ENCODE results near the gene PSMC3IP.
"Not testable (repeated sequence)": the region's sequence is repeated elsewhere in the genome, so short reads cannot be mapped to it uniquely, and the experiment has no call there.

Gene PSMC3IP

DNA sequence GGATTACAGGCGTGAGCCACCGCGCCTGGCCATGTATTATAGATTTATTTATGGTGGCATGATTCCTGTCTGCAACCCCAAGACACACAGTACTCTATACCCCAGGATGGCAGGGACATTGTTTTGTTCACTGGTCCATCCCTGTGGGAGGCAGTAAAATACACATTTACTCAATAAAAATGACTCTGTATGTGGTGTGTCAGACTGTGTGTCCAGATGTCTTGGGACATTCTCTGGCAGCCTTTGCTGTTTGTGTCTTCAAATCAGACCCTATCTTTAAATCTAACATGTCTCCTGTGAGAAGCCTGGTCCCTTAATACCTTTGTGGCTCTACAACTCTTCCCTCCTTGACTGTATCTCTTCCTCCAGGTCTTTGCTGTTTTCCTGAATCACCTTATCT, 17.3 kb downstream of the PSMC3IP start:
- DNase-seq = no peak

DNA sequence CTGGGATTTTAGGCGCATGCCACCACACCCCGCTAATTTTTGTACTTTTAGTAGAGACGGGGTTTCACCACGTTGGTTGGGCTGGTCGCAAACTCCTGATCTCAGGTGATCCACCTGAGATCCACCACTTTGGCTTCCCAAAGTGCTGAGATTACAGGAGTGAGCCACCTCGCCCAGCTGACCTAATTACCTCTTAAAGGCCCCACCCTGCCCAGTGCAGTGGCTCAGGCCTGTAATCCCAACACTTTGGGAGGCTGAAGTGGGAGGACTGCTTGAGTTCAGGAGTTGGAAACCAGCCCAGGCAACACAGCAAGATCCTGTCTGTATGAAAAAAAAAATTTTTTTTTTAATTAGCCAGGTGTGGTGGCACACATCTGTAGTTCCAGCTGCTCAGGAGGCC, 18.5 kb downstream of the PSMC3IP start:
- no peak for DNase-seq

DNA sequence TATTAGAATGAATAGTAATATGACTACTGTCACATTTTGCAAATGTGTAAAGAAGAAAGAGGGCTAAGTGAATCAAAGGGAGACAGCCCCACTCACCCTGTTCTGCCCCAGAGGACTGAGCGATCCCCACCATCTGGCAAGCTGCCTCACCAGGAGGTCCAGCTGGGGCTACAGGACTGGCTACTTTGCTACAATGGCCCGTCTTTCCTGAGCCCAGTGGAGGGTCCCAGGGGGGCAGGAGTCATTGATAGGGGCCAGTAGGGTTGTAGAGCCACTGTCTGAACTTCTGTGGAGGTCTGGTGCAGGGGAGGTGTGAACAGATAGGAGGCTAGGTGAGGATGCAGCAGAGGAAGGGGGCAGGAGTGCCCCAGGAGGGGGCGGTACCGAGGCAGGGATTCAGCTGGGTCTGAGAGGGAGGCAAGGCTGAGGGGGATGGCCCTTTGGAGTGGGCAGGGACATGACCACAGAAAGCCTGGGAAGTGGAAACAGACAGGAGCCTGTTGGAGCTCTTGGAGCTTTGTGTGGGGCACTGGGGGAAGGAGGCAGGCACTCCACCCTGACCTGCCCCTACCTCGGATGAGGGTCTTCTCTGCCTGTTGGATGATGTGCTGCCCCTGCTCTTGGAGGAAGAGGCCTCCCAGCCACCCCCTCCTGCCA, 21.4 kb downstream of the PSMC3IP start:
- DNase-seq = not testable (repeated sequence)

DNA sequence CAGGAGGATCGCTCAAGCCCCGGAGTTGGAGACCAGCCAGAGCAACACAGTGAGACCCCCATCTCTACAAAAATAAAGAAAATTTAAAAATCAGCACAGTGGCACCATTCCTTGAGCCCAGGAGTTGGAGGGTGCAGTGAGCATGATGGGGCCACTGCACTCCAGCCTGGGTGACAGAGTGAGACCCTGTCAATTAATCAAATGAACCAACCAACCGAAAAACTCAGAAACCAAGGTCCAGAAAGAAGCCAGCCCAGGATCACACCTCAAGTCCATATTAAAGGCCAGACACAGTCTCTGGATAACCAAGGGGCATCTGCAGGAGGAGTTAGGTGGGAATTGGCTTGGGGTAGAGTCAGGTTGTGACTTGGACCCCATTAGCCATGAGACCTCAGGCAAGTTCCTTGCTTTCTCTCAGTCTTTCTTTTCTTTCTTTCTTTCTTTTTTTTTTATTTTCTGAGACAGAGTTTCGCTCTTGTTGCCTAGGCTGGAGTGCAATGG, 22.4 kb downstream of the PSMC3IP start:
- DNase-seq = no peak

DNA sequence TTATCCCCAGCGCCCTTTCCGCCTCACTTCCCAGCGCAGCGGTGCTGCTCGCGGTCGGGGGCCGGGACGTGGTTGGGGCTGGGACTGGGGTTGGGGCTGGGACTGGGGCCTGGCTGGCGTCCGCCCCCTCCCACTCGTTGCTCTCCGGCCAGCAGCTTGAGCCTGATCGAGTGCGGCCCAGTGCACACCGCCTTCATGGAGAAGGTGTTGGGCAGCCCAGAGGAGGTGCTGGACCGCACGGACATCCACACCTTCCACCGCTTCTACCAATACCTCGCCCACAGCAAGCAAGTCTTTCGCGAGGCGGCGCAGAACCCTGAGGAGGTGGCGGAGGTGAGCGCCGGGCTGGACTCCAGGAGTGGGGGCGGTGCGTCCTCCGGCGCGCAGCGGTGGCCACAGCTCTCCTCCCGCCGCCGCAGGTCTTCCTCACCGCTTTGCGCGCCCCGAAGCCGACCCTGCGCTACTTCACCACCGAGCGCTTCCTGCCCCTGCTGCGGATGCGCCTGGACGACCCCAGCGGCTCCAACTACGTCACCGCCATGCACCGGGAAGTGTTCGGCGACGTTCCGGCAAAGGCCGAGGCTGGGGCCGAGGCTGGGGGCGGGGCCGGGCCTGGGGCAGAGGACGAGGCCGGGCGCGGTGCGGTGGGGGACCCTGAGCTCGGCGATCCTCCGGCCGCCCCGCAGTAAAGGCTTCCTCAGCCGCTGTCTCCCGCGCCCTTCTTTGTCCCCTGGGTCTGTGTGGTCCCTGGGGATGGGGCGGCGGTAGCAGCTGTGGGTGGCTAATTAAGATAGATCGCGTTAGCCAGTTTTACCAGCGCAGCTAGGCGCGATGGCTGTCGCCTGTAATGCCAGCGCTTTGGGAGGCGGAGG, 23.0 kb downstream of the PSMC3IP start:
- DNase-seq = peak in 3 of 4 experiments; percentile 21 to 58 (median 42)

DNA sequence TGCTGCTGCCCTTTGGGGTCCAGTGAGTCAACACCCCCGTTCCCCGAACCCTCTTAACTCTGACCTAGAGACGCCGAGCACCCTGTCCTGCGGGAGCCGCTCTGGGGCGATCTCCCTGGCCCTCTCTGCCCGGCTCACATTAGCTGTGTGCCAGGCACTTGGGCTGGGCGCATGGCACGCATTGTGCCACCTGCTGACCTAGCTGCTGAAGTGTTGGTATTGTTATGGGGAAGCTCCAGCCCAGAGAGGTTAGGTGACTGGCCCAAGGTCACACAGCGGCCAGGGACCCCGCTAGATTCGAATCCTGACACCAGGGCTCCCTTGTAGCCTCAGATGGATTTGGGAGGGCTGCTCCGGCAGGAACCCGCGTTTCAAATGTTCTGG, 23.7 kb downstream of the PSMC3IP start:
- DNase-seq = no peak

DNA sequence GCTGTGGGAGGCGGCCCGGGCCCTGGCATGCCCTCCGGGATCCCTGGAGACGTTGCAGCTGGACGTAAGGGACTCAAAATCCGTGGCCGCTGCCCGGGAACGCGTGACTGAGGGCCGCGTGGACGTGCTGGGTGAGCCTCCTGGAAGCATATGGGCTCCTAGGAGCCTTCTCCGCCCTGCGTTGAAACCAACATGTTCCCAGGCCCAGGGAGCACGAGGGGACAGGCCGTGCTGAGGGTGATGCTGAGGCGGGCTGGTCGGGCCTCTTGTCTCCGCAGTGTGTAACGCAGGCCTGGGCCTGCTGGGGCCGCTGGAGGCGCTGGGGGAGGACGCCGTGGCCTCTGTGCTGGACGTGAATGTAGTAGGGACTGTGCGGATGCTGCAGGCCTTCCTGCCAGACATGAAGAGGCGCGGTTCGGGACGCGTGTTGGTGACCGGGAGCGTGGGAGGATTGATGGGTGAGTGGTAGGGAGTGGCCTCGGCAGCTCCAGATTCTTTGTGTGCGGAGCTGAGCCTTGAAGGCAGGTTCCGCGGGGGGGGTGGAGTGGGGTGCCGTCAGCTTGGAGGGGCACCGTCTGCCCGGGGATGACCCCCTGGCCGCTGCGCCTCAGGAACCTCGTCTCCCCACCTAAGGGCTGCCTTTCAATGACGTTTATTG, 24.2 kb downstream of the PSMC3IP start:
- DNase-seq = no peak

DNA sequence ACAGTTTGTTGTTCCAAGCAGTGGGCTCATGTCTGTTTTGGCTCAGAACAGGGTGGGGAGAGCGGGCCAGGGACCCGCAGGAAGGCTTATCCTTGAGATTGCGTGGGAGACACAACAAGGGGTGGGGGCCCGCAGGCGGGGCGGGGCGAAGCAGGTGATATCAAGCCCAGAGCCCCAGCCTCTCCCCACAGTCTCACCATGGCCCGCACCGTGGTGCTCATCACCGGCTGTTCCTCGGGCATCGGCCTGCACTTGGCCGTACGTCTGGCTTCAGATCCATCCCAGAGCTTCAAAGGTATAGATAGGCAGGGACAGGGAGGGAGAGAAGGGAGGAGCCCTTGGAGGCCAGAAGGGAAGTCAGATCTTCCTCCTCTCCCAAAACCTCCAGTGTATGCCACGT, 24.8 kb downstream of the PSMC3IP start, which contains the start of gene HSD17B1:
Gene HSD17B1, plus strand, starts transcription at position 188 of the 400 bp plus-strand sequence. Its CDS starts 11 bp downstream, at position 199.
- DNase-seq = not testable (repeated sequence)

DNA sequence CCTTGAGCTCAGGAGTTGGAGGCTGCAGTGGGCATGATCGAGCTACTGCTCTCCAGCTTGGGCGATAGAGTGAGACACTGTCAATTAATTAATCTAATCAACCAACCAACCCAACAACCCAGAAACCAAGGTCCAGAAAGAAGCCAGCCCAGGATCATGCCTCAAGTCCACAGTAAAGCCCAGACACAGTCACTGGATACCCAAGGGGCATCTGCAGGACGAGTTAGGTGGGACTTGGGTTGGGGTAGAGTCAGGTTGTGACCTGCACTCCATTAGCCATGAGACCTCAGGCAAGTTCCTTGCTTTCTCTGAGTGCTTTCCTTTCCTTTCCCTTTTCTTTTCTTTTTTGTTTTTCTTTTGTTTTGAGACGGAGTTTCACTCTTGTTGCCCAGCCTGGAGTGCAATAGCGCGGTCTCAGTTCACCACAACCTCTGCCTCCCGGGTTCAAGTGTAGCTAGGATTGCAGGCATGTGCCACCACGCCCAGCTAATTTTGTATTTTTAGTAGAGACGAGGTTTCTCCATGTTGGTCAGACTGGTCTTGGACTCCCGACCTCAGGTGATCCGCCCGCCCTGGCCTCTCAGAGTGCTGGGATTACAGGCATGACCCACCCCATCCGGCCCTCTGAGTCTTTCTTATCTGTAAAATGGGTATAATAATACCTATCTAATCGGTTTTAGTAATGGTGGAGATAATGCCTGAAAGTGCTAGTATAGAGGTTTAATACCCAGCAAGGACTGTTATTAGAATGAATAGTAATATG, 28.4 kb downstream of the PSMC3IP start:
- no peak for DNase-seq

DNA sequence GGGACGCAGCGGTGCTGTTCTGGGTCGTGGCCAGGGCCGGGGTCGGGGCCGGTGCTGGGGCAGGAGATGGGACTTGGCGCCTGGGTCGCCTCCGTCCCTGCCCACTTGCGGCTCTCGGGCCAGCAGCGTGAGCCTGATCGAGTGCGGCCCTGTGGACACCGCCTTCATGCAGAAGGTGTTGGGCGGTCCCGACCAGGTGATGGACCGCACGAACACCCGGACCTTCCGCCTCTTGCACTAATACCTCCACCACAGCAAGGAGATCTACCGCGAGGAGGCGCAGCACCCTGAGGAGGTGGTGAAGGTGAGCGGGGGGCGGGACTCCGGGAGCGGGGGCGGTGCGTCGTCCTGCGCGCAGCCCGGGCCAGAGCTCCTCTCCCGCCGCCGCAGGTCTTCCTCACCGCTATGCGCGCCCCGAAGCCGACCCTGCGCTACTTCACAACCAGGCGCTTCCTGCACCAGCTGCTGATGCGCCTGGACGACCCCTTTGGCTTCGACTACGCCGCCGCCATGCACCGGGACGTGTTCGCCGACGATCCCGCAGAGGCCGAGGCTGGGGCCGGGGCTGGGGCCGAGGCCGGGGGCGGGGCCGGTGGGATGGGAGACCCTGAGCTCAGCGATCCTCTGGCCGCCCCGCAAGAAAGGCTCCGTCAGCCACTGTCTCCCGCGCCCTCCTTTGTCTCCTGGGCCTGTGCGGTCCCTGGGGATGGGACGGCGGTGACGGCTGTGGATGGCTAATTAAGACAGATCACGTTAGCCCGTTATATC, 29.3 kb downstream of the PSMC3IP start:
- peak; percentile 29 to 77 (median 54) for DNase-seq

DNA sequence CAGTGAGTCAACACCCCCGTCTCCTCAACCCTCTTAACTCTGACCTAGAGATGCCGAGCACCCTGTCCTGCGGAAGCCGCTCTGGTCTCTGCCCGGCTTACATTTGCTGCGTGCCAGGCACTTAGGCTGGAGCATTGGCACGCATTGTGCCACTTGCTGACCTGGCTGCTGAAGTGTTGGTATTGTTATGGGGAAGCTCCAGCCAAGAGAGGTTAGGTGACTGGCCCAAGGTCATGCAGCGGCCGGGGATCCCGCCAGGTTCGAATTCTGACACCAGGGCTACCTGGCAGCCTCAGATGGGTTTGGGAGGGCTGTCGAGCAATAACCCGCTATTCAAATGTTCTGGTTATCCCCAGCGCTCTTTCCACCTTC, 29.8 kb downstream of the PSMC3IP start:
- no peak for DNase-seq

DNA sequence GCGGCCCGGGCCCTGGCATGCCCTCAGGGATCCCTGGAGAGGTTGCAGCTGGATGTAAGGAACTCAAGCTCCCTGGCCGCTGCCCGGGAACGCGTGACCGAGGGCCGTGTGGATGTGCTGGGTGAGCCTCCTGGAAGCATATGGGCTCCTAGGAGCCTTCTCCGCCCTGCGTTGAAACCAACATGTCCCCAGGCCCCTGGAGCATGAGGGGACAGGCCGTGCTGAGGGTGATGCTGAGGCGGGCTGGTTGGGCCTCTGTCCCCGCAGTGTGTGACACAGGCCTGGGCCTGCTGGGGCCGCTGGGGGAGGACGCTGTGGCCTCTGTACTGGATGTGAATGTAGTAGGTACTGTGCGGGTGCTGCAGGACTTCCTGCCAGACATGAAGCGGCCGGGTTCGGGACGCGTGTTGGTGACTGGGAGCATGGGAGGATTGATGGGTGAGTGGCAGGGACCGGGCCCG, 30.5 kb downstream of the PSMC3IP start:
- DNase-seq = no peak

DNA sequence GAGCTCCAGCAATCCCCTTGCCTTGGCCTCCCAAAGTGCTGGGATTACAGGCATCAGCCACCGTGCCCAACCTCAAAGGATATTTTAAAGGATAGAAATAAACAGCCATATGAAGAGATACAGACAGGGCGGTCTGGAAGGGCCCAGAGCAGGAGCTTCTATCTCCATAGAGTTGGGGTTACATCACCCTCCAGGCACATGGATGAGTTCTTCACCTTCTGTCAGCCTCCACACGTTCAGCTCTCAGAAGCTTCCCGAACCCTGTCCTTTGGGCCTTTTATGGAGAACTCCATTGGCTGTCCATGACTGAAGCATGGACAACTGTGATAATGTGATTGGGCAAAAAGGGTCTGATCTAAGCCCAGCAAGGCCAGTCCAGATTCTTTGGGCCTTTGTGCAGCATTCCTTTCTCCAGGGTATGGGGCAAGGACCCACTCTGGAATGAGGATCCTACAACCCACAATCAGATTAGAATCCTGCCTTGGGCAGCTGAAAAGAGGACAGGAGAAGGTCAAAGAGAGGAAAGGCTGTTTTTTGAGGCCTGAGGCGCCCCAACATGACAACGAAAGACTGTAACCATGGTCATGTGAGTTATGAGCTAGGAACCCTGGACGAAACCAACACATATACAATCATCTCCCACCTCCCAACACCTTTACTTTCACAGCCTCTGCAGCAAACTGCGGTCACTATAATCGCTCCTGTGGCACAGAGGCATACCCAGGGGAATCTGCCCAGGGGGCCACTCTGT, 31.6 kb downstream of the PSMC3IP start:
- not testable (repeated sequence) for DNase-seq

DNA sequence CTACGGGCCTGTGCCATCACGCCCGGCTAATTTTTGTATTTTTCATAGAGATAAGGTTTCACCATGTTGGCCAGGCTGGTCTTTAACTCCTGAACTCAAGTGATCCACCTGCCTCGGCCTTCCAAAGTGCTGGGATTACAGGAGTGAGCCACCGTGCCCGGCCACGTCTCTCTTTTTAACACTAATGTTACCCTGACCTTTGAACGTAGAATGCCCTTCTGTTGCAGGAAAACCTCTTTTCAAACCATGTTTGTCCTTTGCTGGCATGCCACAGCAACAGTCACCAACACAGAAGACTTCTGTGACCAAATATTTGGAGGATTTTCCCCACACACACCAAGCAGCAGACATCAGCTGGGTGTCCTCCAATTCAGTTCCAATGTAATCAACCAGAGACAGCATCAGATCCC, 32.6 kb downstream of the PSMC3IP start:
- no peak for DNase-seq

DNA sequence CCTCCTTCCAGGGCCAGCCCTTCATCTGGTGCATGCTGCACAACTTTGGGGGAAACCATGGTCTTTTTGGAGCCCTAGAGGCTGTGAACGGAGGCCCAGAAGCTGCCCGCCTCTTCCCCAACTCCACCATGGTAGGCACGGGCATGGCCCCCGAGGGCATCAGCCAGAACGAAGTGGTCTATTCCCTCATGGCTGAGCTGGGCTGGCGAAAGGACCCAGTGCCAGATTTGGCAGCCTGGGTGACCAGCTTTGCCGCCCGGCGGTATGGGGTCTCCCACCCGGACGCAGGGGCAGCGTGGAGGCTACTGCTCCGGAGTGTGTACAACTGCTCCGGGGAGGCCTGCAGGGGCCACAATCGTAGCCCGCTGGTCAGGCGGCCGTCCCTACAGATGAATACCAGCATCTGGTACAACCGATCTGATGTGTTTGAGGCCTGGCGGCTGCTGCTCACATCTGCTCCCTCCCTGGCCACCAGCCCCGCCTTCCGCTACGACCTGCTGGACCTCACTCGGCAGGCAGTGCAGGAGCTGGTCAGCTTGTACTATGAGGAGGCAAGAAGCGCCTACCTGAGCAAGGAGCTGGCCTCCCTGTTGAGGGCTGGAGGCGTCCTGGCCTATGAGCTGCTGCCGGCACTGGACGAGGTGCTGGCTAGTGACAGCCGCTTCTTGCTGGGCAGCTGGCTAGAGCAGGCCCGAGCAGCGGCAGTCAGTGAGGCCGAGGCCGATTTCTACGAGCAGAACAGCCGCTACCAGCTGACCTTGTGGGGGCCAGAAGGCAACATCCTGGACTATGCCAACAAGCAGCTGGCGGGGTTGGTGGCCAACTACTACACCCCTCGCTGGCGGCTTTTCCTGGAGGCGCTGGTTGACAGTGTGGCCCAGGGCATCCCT, 34.1 kb downstream of the PSMC3IP start:
- DNase-seq = no peak

DNA sequence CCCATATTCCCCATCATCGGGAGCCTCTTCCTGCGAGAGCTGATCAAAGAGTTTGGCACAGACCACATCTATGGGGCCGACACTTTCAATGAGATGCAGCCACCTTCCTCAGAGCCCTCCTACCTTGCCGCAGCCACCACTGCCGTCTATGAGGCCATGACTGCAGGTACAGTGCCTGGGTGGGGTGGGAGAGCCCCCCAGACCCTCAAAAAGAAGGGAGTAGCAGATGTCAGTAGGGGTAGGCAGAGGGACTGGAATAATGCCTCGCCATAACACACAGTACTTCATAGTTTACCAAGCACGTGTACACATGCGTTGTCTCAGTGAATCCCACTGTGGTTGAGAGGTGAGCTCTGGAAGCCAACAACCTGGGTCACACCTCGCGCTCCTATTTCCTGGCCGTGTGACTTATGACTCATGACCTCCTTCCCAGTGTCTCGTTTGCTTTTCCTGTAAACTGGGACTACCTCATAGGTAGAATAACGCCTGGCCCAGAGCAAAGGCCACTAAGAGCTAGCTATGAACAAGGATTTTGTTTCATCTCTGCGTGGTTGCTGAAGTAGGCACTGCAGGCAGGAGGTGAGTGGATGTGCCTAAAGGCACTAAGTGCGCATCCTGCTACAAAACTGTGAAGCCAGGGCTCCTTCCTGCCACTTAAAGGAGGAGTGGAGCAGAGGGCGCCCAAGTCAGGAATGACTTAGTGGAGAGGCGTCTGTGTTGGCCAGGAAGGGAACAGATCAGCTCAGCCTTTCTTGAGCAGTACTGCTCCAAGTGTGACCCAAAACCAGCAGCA, 36.3 kb downstream of the PSMC3IP start:
- DNase-seq = no peak

DNA sequence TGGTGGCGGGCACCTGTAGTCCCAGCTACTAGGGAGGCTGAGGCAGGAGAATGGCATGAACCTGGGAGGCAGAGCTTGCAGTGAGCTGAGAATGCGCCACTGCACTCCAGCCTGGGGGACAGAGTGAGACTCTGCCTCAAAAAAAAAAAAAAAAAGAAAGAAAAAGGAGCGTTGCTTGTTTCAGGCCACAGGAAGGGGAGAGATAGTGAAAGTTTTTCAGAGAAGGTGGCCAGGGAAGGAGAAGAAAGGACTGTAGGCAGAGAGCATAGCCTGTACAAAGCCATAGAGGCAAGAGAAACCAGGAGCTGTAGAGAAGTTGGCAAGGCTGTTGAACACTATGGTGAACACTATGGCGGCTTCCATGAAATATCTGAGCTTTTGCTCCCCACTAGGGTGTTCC, 37.0 kb downstream of the PSMC3IP start:
- not testable (repeated sequence) for DNase-seq

DNA sequence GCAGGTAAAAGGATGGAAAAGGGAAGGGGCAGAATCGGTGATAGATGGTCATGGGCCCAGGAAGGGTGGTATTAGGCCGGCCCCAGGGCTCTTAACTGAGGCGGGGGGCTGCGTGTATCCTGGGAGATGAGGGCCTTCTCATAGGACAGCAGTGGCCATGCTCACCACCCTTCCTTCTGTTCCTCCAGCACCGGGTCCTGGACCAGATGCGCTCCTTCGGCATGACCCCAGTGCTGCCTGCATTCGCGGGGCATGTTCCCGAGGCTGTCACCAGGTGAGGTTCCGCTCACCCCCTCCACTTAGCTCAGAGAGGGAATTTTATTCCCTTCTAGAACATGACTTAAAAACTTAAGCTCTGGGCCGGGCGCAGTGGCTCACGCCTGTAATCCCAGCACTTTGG, 39.0 kb downstream of the PSMC3IP start:
- no peak for DNase-seq

DNA sequence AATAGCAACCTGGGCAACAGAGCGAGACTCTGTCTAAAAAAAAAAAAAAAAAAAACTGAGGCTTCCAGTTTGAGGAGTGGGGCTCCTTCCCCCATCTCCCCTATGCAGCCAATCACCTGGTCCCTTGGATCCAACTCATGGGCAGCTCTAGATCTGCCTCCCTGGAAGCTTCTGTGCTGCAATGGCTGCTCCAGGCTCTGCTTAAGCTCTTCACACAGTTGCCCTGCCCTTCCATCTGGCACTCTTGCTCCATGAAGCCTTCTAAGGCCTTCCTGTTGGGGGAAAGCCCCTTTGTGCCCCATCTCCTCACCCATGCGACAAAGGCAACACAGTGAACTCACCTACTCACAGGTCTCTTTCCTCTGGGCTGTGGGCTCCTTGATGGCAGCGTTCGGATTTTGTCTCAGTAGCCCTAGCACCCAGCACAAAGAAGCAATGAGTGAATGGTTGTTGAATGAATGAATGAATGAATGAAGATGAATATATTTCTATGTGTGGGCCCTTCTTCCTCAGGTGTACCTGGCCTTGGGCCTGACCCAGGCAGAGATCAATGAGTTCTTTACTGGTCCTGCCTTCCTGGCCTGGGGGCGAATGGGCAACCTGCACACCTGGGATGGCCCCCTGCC, 39.6 kb downstream of the PSMC3IP start:
- no peak for DNase-seq

All from activated naive CD4-positive, alpha-beta T cell (primary cell).